K562 (cell line): Measurements from ENCODE around the gene RAB12. TPM values are rescaled to one million over a fixed set of nuclear protein-coding genes. Genes with fewer than 3 reads are reported as not detected.

ENCODE experiments used
- ARNT ChIP-seq, 2 experiments: fragments of 450-650 bp; IDR thresholded peaks; 2 replicates each; pipeline ENCODE4 v1.6.1; 2016; ENCODE audit warnings: mild to moderate bottlenecking in 1 of 2
- CTBP1 ChIP-seq: fragments of 450-650 bp; IDR thresholded peaks from 2 replicates; pipeline ENCODE4 v1.6.1; 2016; ENCODE audit warnings: borderline replicate concordance
- JUND ChIP-seq, 2 experiments: IDR thresholded peaks; 2 replicates in 1 of 2; 3 replicates in 1 of 2; pipeline ENCODE4 v1.6.1; 2011; ENCODE audit warnings: borderline replicate concordance in 2 of 2, low read depth in 2 of 2, low read length in 2 of 2, improper control_type of control experiment in 1 of 2, missing biosample characterization in 1 of 2, missing genetic modification characterization in 1 of 2, missing genetic modification reagents in 1 of 2
- MCM7 ChIP-seq, 2 experiments: fragments of 450-650 bp; IDR thresholded peaks; 2 replicates each; pipeline ENCODE4 v1.6.1; 2016 to 2018
- NRF1 ChIP-seq, 2 experiments: fragments of 450-650 bp; IDR thresholded peaks in 1 of 2; conservative IDR thresholded peaks in 1 of 2; 2 replicates each; pipeline ENCODE4 v1.6.1; 2014; ENCODE audit warnings: mild to moderate bottlenecking in 2 of 2
- RBM15 ChIP-seq: fragments of 200-400 bp; formaldehyde crosslinking; IDR thresholded peaks from 2 replicates; pipeline ENCODE4 v1.6.1; 2018; ENCODE audit warnings: mild to moderate bottlenecking, low read length, moderate library complexity; ENCODE audit not compliant: insufficient read depth
- SMARCA4 ChIP-seq: fragments of 450-650 bp; IDR thresholded peaks from 2 replicates; pipeline ENCODE4 v1.6.1; 2016
- SPI1 ChIP-seq: IDR thresholded peaks from 2 replicates; pipeline ENCODE4 v1.6.1; 2011; ENCODE audit warnings: low read depth, low read length, control low read depth, borderline replicate concordance
- ZNF282 ChIP-seq: sonication (generic); formaldehyde crosslinking; IDR thresholded peaks from 2 replicates; pipeline ENCODE4 v1.8.1; 2023; ENCODE audit warnings: missing genetic modification reagents
- ZNF316 ChIP-seq: fragments of 450-650 bp; IDR thresholded peaks from 2 replicates; pipeline ENCODE4 v1.6.1; 2016
- ZNF561 ChIP-seq: fragments of 450-650 bp; formaldehyde crosslinking; conservative IDR thresholded peaks from 2 replicates; pipeline ENCODE4 v1.4.0; 2020; ENCODE audit warnings: mild to moderate bottlenecking, moderate library complexity
- ZNF592 ChIP-seq: fragments of 450-650 bp; IDR thresholded peaks from 2 replicates; pipeline ENCODE4 v1.6.1; 2017; ENCODE audit warnings: antibody characterized with exemption, mild to moderate bottlenecking
- ZNF75A ChIP-seq: fragments of 450-650 bp; formaldehyde crosslinking; IDR thresholded peaks from 2 replicates; pipeline ENCODE4 v1.4.0; 2020; ENCODE audit warnings: mild to moderate bottlenecking
- polyA plus RNA-seq, 8 experiments: library from polyadenylated mRNA; depleted of rRNA in 4 of 8; stranded (reverse) in 5 of 8; unstranded in 3 of 8; fragments of >200 nt; fragmentation: Nextera tagmentation in 2 of 8; fragmentation: Illumina TruSeq in 1 of 8; extraction: Ambion mirVana in 2 of 8; extraction: Trizol in 1 of 8; gene quantifications; 2 replicates each; pipeline versions ENCODE4 v1.2.1 to v1.2.3, GENCODE V29; 2011 to 2014; ENCODE audit warnings: inconsistent platforms in 1 of 8, missing spikeins in 1 of 8
- total RNA-seq, 7 experiments: library from RNA; depleted of rRNA in 6 of 7; stranded (reverse); fragments of >200 nt in 6 of 7; fragmentation: Illumina TruSeq in 2 of 7; extraction: Trizol in 2 of 7; gene quantifications; 2 replicates each; pipeline versions ENCODE4 v1.2.1 to v1.2.3, GENCODE V29; 2011 to 2021; ENCODE audit warnings: low replicate concordance in 1 of 7
- TF ChIP-seq, protein P1 (sequence below), 2 experiments: fragments of 450-650 bp in 1 of 2; sonication (generic) in 1 of 2; formaldehyde crosslinking in 1 of 2; IDR thresholded peaks in 1 of 2; conservative IDR thresholded peaks in 1 of 2; 2 replicates each; pipeline versions ENCODE4 v1.6.1 to v1.8.1; 2016 to 2023; ENCODE audit warnings: mild to moderate bottlenecking in 2 of 2, moderate library complexity in 2 of 2, inconsistent platforms in 1 of 2, missing genetic modification reagents in 1 of 2

RAB12 gene
- total and polyA plus RNA-seq, 9 of the 15 experiments (the other 6 are each of a cell fraction or from before 2014, with no cell fraction given), result 0.48 to 21.6 (median 18.8) TPM

DNA sequence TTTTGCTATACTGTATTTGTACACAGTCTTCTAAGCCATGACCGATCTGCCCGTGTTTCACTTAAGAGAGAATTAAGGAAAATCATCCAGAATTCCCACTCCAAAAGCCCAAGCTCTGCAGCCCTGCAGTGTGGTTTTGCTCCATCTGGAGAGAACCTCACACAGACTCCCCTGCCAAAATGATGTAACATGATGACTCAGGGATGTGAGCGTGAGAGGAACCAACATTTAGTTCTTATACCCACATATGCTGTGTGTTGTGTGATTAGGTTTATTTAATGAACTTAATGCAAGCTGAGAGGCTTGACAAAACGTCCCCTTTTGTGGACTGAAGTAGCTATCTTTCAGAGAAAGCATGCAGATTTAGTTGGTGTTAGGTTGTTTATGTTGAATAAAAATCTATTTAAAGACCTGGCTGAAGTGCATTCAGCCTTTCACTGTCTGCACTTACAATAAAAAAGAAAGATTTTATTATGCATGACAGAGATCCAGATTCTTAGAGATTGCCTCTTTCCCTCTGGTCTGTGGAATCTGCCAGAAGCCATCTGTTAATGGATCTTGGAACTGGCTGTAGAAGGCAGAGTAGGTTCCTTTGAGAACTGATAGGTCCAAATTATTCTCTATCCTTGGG is 6.3 kb downstream of the RAB12 start (continued):
- TF ChIP-seq SMARCA4 (peak; percentile 77), MCM7 (IDR thresholded peaks at IDR 0.05) (no peak), ZNF561 (CRISPR knock-in tag) (no peak), CTBP1 (peak; percentile 48; the same call in 1 of the 2 replicates), ZNF316 (peak; percentile 95), NRF1 (conservative IDR thresholded peaks at IDR 0.05 in 1 of 2, IDR thresholded peaks at IDR 0.05 in 1 of 2) (0 out of 4 replicates have a peak, but pooled peaks have one; percentile 10 to 25), SPI1 (0 out of 2 replicates have a peak, but pooled peaks have one; percentile 31), ARNT (IDR thresholded peaks at IDR 0.05) (no peak), ZNF282 (no peak), RBM15 (no peak), ZNF75A (no peak), JUND (IDR thresholded peaks at IDR 0.05; ENCODE audit: borderline replicate concordance, low read depth, low read length) (peak; percentile 93), JUND (tag; IDR thresholded peaks at IDR 0.05; ENCODE audit: borderline replicate concordance, low read depth, low read length) (peak; percentile 94; the same call in 2 of the 3 replicates), ZNF592 (peak; percentile 44; the same call in 1 of the 2 replicates)
- TF ChIP-seq, protein P1, sequence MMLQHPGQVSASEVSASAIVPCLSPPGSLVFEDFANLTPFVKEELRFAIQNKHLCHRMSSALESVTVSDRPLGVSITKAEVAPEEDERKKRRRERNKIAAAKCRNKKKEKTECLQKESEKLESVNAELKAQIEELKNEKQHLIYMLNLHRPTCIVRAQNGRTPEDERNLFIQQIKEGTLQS (IDR thresholded peaks at IDR 0.05), result peak; percentile 96
- TF ChIP-seq, protein P1 (CRISPR knock-in tag; conservative IDR thresholded peaks at IDR 0.05), result no peak
- TF ChIP-seq, all 486 proteins: peak for 34
